ENCODE data around the gene CYB5R3. TPM values are rescaled to one million over a fixed set of nuclear protein-coding genes. Genes with fewer than 3 reads are reported as not detected.

The CYB5R3 gene
- total and polyA plus RNA-seq, 2 donors (not counting 3 experiments of a cell fraction or from before 2014, with no cell fraction given): 217 to 263 TPM

DNA sequence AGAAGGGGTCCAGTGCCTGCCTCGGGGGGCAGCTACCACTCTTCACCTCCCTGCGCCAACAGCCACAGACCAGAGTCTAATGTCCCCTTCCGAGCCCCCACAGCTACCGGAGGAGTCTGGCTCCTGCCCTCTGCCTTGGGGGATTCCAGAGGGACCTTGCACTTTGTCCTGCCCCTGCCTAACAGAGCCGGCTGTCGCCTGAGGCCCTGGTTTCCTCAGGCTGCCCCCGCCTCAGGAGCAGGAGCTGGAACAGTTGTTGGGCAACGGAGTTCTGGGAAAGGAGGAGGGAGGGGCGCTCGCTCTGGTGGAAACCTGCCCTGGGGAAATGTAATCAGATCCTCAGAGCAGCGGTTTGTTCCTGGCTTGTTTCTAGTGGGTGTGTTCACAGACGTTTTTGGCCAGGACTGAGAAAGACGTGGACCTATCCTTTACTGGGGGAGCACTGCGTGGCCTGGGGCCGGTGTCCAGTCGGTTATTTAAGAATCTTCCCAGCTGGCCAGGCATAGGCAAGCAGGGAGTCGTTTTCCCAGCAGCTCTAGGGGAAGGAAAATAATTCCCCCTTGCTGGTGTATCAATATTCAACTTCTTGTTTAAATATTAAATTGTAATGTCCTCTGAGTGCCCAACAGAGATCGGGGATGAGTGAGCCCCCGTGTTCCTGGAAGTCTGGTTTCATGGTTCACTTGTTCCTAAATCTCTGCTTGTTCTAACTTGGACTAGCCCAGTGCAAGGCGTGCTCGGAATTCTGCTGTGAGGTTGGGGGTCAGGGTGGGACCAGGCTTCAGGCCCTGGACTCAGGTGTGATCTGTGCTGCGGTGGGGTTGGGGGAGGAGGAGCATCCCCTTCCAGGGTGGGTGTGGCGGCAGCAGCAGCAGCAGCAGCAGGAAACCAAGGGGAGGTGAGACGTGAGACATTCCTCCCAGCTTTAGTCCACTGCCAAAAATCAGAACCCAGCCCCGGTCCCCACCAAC, 39.3 kb upstream of the CYB5R3 start:
- FAIRE-seq (peak; percentile 63), DNase-seq (ENCODE audit: low read depth, low spot score) (peak; percentile 51)
- Histone ChIP-seq H3K9me3 (replicated peaks; ENCODE audit: control insufficient read depth, insufficient read depth, low read length) (no peaks in the 10 kb centered on the region), H3K4me3 (replicated peaks in 1 of 3; ENCODE audit: insufficient read depth in 1 of 3, low read depth in 1 of 3, low read length in 3 of 3) (no peak overlapping the region), H3K9me1 (replicated peaks; ENCODE audit: control insufficient read depth, extremely low read depth, insufficient read depth, low read length) (no peaks in the 10 kb centered on the region), H3K4me2 (ENCODE audit: insufficient read depth, low read length) (no peak overlapping the region), H3K79me2 (ENCODE audit: control insufficient read depth, insufficient read depth, low read length) (no peaks in the 10 kb centered on the region), H3K36me3 (ENCODE audit: control insufficient read depth in 2 of 2, extremely low read depth in 1 of 2, insufficient read depth in 2 of 2, low read length in 2 of 2) (no peaks in the 10 kb centered on the region), H3K4me1 (ENCODE audit: control insufficient read depth, extremely low read depth, insufficient read depth, low read length) (no peaks in the 10 kb centered on the region), H3K9ac (replicated peaks; ENCODE audit: extremely low read depth, insufficient read depth, low read length) (no peak overlapping the region), H2AFZ (ENCODE audit: low read depth, low read length) (peak overlapping the region; percentile 54), H4K20me1 (replicated peaks; ENCODE audit: control insufficient read depth, extremely low read depth, insufficient read depth, low read length) (no peaks in the 10 kb centered on the region), H3K27me3 (ENCODE audit: control insufficient read depth in 2 of 2, insufficient read depth in 2 of 2, low read length in 2 of 2) (no peaks in the 10 kb centered on the region), H3K27ac (ENCODE audit: insufficient read depth, low read depth, low read length) (no peak overlapping the region)
- ChIA-PET POLR2A (no interaction called here), CTCF (interaction anchor here (1.0 to 1.2 kb wide), 2 partner anchors 32 to 67 kb away, joined by 3 to 4 read pairs; partner anchors contain the start of gene A4GALT)
- TF ChIP-seq POLR2A (IDR thresholded peaks at IDR 0.05; ENCODE audit: low read depth, low read length): no peak
- TF ChIP-seq POLR2AphosphoS5 (IDR thresholded peaks at IDR 0.05; ENCODE audit: insufficient read depth, low read depth, low read length): no peak
- no peak for TF ChIP-seq FOS (IDR thresholded peaks at IDR 0.05; ENCODE audit: borderline replicate concordance, insufficient read depth, low read length)
- no peak for TF ChIP-seq GATA2 (IDR thresholded peaks at IDR 0.05; ENCODE audit: insufficient read depth, insufficient read length, low read depth, low read length)
- TF ChIP-seq EZH2 (IDR thresholded peaks at IDR 0.05; ENCODE audit: borderline replicate concordance, low read depth, low read length, severe bottlenecking): no peak
- no peak for TF ChIP-seq JUN (IDR thresholded peaks at IDR 0.05; ENCODE audit: borderline replicate concordance, insufficient read depth, insufficient read length, low read depth)
- TF ChIP-seq, protein P1, sequence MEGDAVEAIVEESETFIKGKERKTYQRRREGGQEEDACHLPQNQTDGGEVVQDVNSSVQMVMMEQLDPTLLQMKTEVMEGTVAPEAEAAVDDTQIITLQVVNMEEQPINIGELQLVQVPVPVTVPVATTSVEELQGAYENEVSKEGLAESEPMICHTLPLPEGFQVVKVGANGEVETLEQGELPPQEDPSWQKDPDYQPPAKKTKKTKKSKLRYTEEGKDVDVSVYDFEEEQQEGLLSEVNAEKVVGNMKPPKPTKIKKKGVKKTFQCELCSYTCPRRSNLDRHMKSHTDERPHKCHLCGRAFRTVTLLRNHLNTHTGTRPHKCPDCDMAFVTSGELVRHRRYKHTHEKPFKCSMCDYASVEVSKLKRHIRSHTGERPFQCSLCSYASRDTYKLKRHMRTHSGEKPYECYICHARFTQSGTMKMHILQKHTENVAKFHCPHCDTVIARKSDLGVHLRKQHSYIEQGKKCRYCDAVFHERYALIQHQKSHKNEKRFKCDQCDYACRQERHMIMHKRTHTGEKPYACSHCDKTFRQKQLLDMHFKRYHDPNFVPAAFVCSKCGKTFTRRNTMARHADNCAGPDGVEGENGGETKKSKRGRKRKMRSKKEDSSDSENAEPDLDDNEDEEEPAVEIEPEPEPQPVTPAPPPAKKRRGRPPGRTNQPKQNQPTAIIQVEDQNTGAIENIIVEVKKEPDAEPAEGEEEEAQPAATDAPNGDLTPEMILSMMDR (IDR thresholded peaks at IDR 0.05; ENCODE audit: extremely low read depth in 1 of 2, insufficient read depth in 1 of 2, low read depth in 1 of 2, low read length in 2 of 2): no peak
- no peak for TF ChIP-seq MYC (IDR thresholded peaks at IDR 0.05; ENCODE audit: low read depth, low read length)
- TF ChIP-seq, protein P2, sequence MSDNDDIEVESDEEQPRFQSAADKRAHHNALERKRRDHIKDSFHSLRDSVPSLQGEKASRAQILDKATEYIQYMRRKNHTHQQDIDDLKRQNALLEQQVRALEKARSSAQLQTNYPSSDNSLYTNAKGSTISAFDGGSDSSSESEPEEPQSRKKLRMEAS (IDR thresholded peaks at IDR 0.05; ENCODE audit: insufficient read depth, insufficient read length): no peak
- BruUV-seq (replicated peaks): no TSS peak
- dilution Hi-C loops (cut with MboI; ENCODE audit: extremely low pct_ligation_motif_present, low sequenced_read_pairs): no loop called here
- intact Hi-C loops (cut with micrococcal nuclease): no loop called here

Measured in endothelial cell of umbilical vein (primary cell).